ENCODE results near the gene FES.

Gene FES

DNA sequence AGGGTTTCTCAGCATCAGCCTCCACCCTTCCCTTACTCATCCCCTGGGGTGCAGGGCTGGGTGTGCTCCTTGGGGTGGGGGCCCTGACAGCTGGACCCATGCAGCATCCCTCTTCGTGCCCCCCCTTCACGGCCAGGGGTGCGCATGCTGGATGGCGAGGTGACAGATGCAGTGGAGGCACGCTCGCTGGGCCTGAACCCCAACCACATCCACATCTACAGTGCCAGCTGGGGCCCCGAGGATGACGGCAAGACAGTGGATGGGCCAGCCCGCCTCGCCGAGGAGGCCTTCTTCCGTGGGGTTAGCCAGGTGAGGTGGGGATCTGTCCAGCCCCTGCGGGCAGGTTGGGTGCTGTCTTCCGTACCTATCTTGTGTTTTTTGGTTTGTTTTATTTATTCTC is 6.3 kb upstream of the FES start:
- no peaks in the 10 kb centered on the region for H3K9me3 ChIP-seq (ENCODE audit: low read length)
- H2AFZ ChIP-seq (ENCODE audit: low read length), result no peak overlapping the region
- no peaks in the 10 kb centered on the region for H3F3A ChIP-seq (ENCODE audit: insufficient read depth, low read length)
- H3K9ac ChIP-seq (ENCODE audit: low read length), result no peak overlapping the region
- H3K4me1 ChIP-seq (ENCODE audit: insufficient read depth, low read length, severe bottlenecking), result no peaks in the 10 kb centered on the region
- no peak overlapping the region for H3K27ac ChIP-seq (ENCODE audit: low read depth, low read length, poor library complexity, severe bottlenecking)
- H3K79me2 ChIP-seq (ENCODE audit: insufficient read depth, low read length), result no peaks in the 10 kb centered on the region
- H3K9me2 ChIP-seq (ENCODE audit: low read depth, low read length), result no peaks in the 10 kb centered on the region
- TF ChIP-seq EZH2 (IDR thresholded peaks at IDR 0.05; ENCODE audit: borderline replicate concordance, low read length), result no peak
- TF ChIP-seq, protein P1, sequence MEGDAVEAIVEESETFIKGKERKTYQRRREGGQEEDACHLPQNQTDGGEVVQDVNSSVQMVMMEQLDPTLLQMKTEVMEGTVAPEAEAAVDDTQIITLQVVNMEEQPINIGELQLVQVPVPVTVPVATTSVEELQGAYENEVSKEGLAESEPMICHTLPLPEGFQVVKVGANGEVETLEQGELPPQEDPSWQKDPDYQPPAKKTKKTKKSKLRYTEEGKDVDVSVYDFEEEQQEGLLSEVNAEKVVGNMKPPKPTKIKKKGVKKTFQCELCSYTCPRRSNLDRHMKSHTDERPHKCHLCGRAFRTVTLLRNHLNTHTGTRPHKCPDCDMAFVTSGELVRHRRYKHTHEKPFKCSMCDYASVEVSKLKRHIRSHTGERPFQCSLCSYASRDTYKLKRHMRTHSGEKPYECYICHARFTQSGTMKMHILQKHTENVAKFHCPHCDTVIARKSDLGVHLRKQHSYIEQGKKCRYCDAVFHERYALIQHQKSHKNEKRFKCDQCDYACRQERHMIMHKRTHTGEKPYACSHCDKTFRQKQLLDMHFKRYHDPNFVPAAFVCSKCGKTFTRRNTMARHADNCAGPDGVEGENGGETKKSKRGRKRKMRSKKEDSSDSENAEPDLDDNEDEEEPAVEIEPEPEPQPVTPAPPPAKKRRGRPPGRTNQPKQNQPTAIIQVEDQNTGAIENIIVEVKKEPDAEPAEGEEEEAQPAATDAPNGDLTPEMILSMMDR (IDR thresholded peaks at IDR 0.05; ENCODE audit: low read length), result no peak
- no peak overlapping the region for H3K4me2 ChIP-seq (ENCODE audit: low read length)
- 0 out of 2 replicates have a peak, but pooled peaks cover 5% of the 10 kb centered on the region for H3K27me3 ChIP-seq (ENCODE audit: insufficient read depth, low read length)
- no peak overlapping the region for H3K4me3 ChIP-seq (ENCODE audit: low read depth, low read length, poor library complexity, severe bottlenecking)
- no peaks in the 10 kb centered on the region for H4K20me1 ChIP-seq (ENCODE audit: insufficient read depth, low read length)
- H3K36me3 ChIP-seq (ENCODE audit: insufficient read depth, low read length), result no peaks in the 10 kb centered on the region

DNA sequence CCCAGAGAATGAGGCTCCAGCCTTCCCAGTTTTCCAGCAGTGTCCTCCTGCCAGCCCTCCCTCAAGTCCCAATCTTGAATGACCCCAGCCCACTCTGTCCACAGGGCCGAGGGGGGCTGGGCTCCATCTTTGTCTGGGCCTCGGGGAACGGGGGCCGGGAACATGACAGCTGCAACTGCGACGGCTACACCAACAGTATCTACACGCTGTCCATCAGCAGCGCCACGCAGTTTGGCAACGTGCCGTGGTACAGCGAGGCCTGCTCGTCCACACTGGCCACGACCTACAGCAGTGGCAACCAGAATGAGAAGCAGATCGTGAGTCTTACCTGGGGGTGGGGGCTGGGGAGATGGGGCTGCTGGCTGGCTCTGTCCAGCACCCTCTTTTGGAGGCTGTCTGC is 5.6 kb upstream of the FES start:
- TF ChIP-seq, protein P1 (IDR thresholded peaks at IDR 0.05; ENCODE audit: low read length), result no peak
- TF ChIP-seq EZH2 (IDR thresholded peaks at IDR 0.05; ENCODE audit: borderline replicate concordance, low read length), result no peak
- no peak overlapping the region for H3K27ac ChIP-seq (ENCODE audit: low read depth, low read length, poor library complexity, severe bottlenecking)
- H3K79me2 ChIP-seq (ENCODE audit: insufficient read depth, low read length), result no peaks in the 10 kb centered on the region

DNA sequence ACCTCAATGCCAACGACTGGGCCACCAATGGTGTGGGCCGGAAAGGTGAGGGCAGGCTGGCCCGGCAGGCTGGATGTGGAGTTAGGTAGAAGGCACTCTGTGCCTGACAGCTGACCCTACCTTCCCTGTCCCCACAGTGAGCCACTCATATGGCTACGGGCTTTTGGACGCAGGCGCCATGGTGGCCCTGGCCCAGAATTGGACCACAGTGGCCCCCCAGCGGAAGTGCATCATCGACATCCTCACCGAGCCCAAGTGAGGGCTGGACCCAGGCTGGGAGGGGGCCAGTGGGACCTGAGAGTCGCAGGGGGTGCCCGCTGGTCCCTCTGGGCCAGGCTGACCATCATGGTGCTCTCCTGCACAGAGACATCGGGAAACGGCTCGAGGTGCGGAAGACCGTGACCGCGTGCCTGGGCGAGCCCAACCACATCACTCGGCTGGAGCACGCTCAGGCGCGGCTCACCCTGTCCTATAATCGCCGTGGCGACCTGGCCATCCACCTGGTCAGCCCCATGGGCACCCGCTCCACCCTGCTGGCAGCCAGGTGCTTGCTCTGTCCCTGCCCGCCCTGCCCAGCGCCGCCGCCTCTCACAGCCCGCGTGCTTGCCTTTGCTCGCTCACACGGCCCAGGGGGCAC is 4.5 kb upstream of the FES start:
- H3F3A ChIP-seq (ENCODE audit: insufficient read depth, low read length), result no peaks in the 10 kb centered on the region
- no peaks in the 10 kb centered on the region for H3K36me3 ChIP-seq (ENCODE audit: insufficient read depth, low read length)
- no peaks in the 10 kb centered on the region for H3K4me1 ChIP-seq (ENCODE audit: insufficient read depth, low read length, severe bottlenecking)

More for the DNA sequence above, 5.6 kb upstream of the FES start:
- Histone ChIP-seq H3F3A (ENCODE audit: insufficient read depth, low read length) (no peaks in the 10 kb centered on the region), H3K4me2 (ENCODE audit: low read length) (no peak overlapping the region), H3K36me3 (ENCODE audit: insufficient read depth, low read length) (no peaks in the 10 kb centered on the region), H3K4me3 (ENCODE audit: low read depth, low read length, poor library complexity, severe bottlenecking) (no peak overlapping the region), H4K20me1 (ENCODE audit: insufficient read depth, low read length) (no peaks in the 10 kb centered on the region), H3K27me3 (ENCODE audit: insufficient read depth, low read length) (peaks cover 1% of the 10 kb centered on the region; the same call in 1 of the 2 replicates), H3K9me2 (ENCODE audit: low read depth, low read length) (no peaks in the 10 kb centered on the region), H3K9ac (ENCODE audit: low read length) (no peak overlapping the region), H3K9me3 (ENCODE audit: low read length) (no peaks in the 10 kb centered on the region), H2AFZ (ENCODE audit: low read length) (no peak overlapping the region), H3K4me1 (ENCODE audit: insufficient read depth, low read length, severe bottlenecking) (no peaks in the 10 kb centered on the region)

More for the DNA sequence above, 4.5 kb upstream of the FES start:
- no peaks in the 10 kb centered on the region for H3K9me2 ChIP-seq (ENCODE audit: low read depth, low read length)
- TF ChIP-seq EZH2 (IDR thresholded peaks at IDR 0.05; ENCODE audit: borderline replicate concordance, low read length), result no peak
- TF ChIP-seq, protein P1 (IDR thresholded peaks at IDR 0.05; ENCODE audit: low read length), result no peak
- no peak overlapping the region for H3K27ac ChIP-seq (ENCODE audit: low read depth, low read length, poor library complexity, severe bottlenecking)
- no peak overlapping the region for H3K4me2 ChIP-seq (ENCODE audit: low read length)
- H3K4me3 ChIP-seq (ENCODE audit: low read depth, low read length, poor library complexity, severe bottlenecking), result no peak overlapping the region
- no peak overlapping the region for H3K9ac ChIP-seq (ENCODE audit: low read length)
- no peaks in the 10 kb centered on the region for H3K9me3 ChIP-seq (ENCODE audit: low read length)
- H3K27me3 ChIP-seq (ENCODE audit: insufficient read depth, low read length), result no peaks in the 10 kb centered on the region; the same call in 1 of the 2 replicates
- H3K79me2 ChIP-seq (ENCODE audit: insufficient read depth, low read length), result no peaks in the 10 kb centered on the region
- no peaks in the 10 kb centered on the region for H4K20me1 ChIP-seq (ENCODE audit: insufficient read depth, low read length)
- H2AFZ ChIP-seq (ENCODE audit: low read length), result no peak overlapping the region

Data from OCI-LY1 (cell line).